GM12872 (cell line): ENCODE results near the gene GPR89B.

Source experiments
- CTCF ChIP-seq: IDR thresholded peaks from 3 replicates; pipeline ENCODE4 v1.5.1; 2011; ENCODE audit warnings: low read depth, mild to moderate bottlenecking, low read length, moderate library complexity; ENCODE audit not compliant: insufficient read depth

GPR89B gene

GRCh38 chr1:147913362-147913942 lies 14.8 kb upstream of the GPR89B start:
- no peak for TF ChIP-seq CTCF

- TF ChIP-seq CTCF: no peak
Observed at GRCh38 chr1:147919896-147920295, 8.3 kb upstream of the GPR89B start.

- TF ChIP-seq CTCF: no peak
Observed at GRCh38 chr1:147924813-147925212, 3.4 kb upstream of the GPR89B start.

GRCh38 chr1:148010527-148010926 lies 82.3 kb downstream of the GPR89B start:
- TF ChIP-seq CTCF: no peak
